GM19372 (cell line): ENCODE data around the gene TMEM167B.
A peak's percentile ranks its signal among the peaks of the same experiment; 100 is the strongest.
"Not testable (repeated sequence)": the region's sequence is repeated elsewhere in the genome, so short reads cannot be mapped to it uniquely, and the experiment has no call there.

Experiments used
- ATAC-seq: cut with Tn5 transposase; IDR thresholded peaks from one replicate; pipeline ENCODE4 v1.9.1; 2021; ENCODE audit warnings: mild to moderate bottlenecking, low read depth, moderate library complexity; ENCODE audit not compliant: unreplicated experiment

TMEM167B gene

GRCh38 chr1:109112652-109113285, 22.2 kb downstream of the TMEM167B start:
- ATAC-seq = peak; percentile 63

GRCh38 chr1:109113590-109114341, 23.2 kb downstream of the TMEM167B start, which contains the start of gene ELAPOR1:
ELAPOR1 (plus strand) TSS chr1:109114115; CDS start chr1:109114184, 69 bp downstream.
- peak; percentile 55 for ATAC-seq

- ATAC-seq = no peak
These were observed 23.7 kb downstream of the TMEM167B start for GRCh38 chr1:109114342-109114674.

GRCh38 chr1:109115685-109116084, 25.1 kb downstream of the TMEM167B start:
- no peak for ATAC-seq

GRCh38 chr1:109116286-109116685, 25.7 kb downstream of the TMEM167B start:
- ATAC-seq = no peak

GRCh38 chr1:109118089-109118488, 27.5 kb downstream of the TMEM167B start:
- ATAC-seq = no peak

- no peak for ATAC-seq
These were observed 29.8 kb downstream of the TMEM167B start for GRCh38 chr1:109120356-109120755.

GRCh38 chr1:109131059-109131458, 40.5 kb downstream of the TMEM167B start:
- no peak for ATAC-seq

GRCh38 chr1:109131800-109132199, 41.2 kb downstream of the TMEM167B start:
- no peak for ATAC-seq

GRCh38 chr1:109133002-109133706, 42.6 kb downstream of the TMEM167B start:
- ATAC-seq = no peak

- ATAC-seq = no peak
These were observed 43.3 kb downstream of the TMEM167B start for GRCh38 chr1:109133815-109134214.

GRCh38 chr1:109134423-109134822, 43.9 kb downstream of the TMEM167B start:
- no peak for ATAC-seq

- ATAC-seq = no peak
These were observed 45.4 kb downstream of the TMEM167B start for GRCh38 chr1:109135940-109136339.

GRCh38 chr1:109136766-109137165, 46.2 kb downstream of the TMEM167B start:
- ATAC-seq = no peak

GRCh38 chr1:109137958-109138357, 47.4 kb downstream of the TMEM167B start:
- ATAC-seq = no peak

GRCh38 chr1:109138358-109138757, 47.8 kb downstream of the TMEM167B start:
- ATAC-seq = no peak

- no peak for ATAC-seq
These were observed 49.8 kb downstream of the TMEM167B start for GRCh38 chr1:109140392-109140791.

- no peak for ATAC-seq
These were observed 51.7 kb downstream of the TMEM167B start for GRCh38 chr1:109142260-109142659.

GRCh38 chr1:109142725-109143124, 52.2 kb downstream of the TMEM167B start:
- not testable (repeated sequence) for ATAC-seq
